GM21515 (cell line): ENCODE results near the gene TMEM219.
"Not testable (repeated sequence)": the region's sequence is repeated elsewhere in the genome, so short reads cannot be mapped to it uniquely, and the experiment has no call there.

Experiments
- ATAC-seq: cut with Tn5 transposase; IDR thresholded peaks from one replicate; pipeline ENCODE4 v1.9.1; 2021; ENCODE audit not compliant: unreplicated experiment

TMEM219 gene

GRCh38 chr16:29950806-29951461 lies 10.9 kb upstream of the TMEM219 start:
- no peak for ATAC-seq

GRCh38 chr16:29951625-29952365 lies 10.1 kb upstream of the TMEM219 start:
- ATAC-seq: no peak

GRCh38 chr16:29958756-29959155 lies 3.1 kb upstream of the TMEM219 start:
- ATAC-seq: no peak

GRCh38 chr16:29959293-29959692 lies 2.6 kb upstream of the TMEM219 start:
- ATAC-seq: no peak

- ATAC-seq: not testable (repeated sequence)
Observed at GRCh38 chr16:29959821-29960220, 2.1 kb upstream of the TMEM219 start.

GRCh38 chr16:29961127-29961478 lies 776 bp upstream of the TMEM219 start:
- ATAC-seq: no peak

- peak; percentile 4 for ATAC-seq
Observed at GRCh38 chr16:29962344-29962994, 590 bp downstream of the TMEM219 start.

GRCh38 chr16:29963021-29963743 lies 1.3 kb downstream of the TMEM219 start:
- ATAC-seq: no peak

GRCh38 chr16:29968205-29968604 lies 6.3 kb downstream of the TMEM219 start:
- no peak for ATAC-seq

- ATAC-seq: no peak
Observed at GRCh38 chr16:29971304-29971703, 9.4 kb downstream of the TMEM219 start.

- ATAC-seq: no peak
Observed at GRCh38 chr16:29972500-29972899, 10.6 kb downstream of the TMEM219 start.

- no peak for ATAC-seq
Observed at GRCh38 chr16:29972992-29973383, 11.1 kb downstream of the TMEM219 start.

- ATAC-seq: peak; percentile 82
Observed at GRCh38 chr16:29973384-29974246, 11.7 kb downstream of the TMEM219 start, which contains the start of gene TAOK2. Gene TAOK2 (plus strand): TSS chr16:29973868. CDS start chr16:29977773, 3,905 bp downstream.

- ATAC-seq: no peak
Observed at GRCh38 chr16:29974291-29975133, 12.6 kb downstream of the TMEM219 start.

- no peak for ATAC-seq
Observed at GRCh38 chr16:29975134-29975538, 13.3 kb downstream of the TMEM219 start.

GRCh38 chr16:29975811-29976511 lies 14.1 kb downstream of the TMEM219 start:
- ATAC-seq: no peak

- ATAC-seq: no peak
Observed at GRCh38 chr16:29977063-29977825, 15.4 kb downstream of the TMEM219 start.

GRCh38 chr16:29978081-29978480 lies 16.2 kb downstream of the TMEM219 start:
- ATAC-seq: no peak
